Prostate gland (tissue), 2 donors: ENCODE data around the gene DROSHA. TPM values are rescaled to one million over a fixed set of nuclear protein-coding genes. Genes with fewer than 3 reads are reported as not detected.

Source experiments
- DNase-seq: peaks from one replicate; pipeline ENCODE4 v3.0.0-alpha.2; 2019; ENCODE audit warnings: low spot score
- H3K27ac ChIP-seq, 2 donors: fragments of 200-600 bp; sonication (generic); 2 replicates each; pipeline ENCODE4 v1.5.1; 2017 to 2019
- H3K27me3 ChIP-seq: fragments of 200-600 bp; sonication (generic); replicated peaks from 2 replicates; pipeline ENCODE4 v1.5.1; 2019; ENCODE audit not compliant: insufficient read depth
- H3K36me3 ChIP-seq, 2 donors: fragments of 200-600 bp; sonication (generic); 1 replicate in 1 of 2; 2 replicates in 1 of 2; pipeline versions ENCODE4 v1.5.1 to v1.8.1; 2017 to 2019
- H3K4me1 ChIP-seq: fragments of 200-600 bp; sonication (generic); replicated peaks from 2 replicates; pipeline ENCODE4 v1.5.1; 2019
- H3K4me3 ChIP-seq, 2 donors: fragments of 200-600 bp; sonication (generic); 2 replicates each; pipeline ENCODE4 v1.5.1; 2017 to 2019
- H3K9me3 ChIP-seq: fragments of 200-600 bp; sonication (generic); 2 replicates; pipeline ENCODE4 v1.5.1; 2017
- CTCF ChIP-seq, 4 experiments: fragments of 200-600 bp in 2 of 4; fragments of 450-650 bp in 2 of 4; sonication (generic) in 2 of 4; IDR thresholded peaks; 1 replicate in 3 of 4; 2 replicates in 1 of 4; pipeline ENCODE4 v1.5.1; 2016 to 2019; ENCODE audit warnings: antibody characterized with exemption in 4 of 4, mild to moderate bottlenecking in 2 of 4, moderate library complexity in 2 of 4
- POLR2A ChIP-seq: fragments of 450-650 bp; IDR thresholded peaks from one replicate; pipeline ENCODE4 v1.6.1; 2016; ENCODE audit warnings: antibody characterized with exemption, mild to moderate bottlenecking
- POLR2AphosphoS5 ChIP-seq: sonication (generic); formaldehyde crosslinking; IDR thresholded peaks from one replicate; pipeline ENCODE4 v1.6.1; 2017; ENCODE audit warnings: antibody characterized with exemption
- WGBS: methylation state at CpG from one replicate; pipeline ENCODE4 v1.1.5; 2018; 5-methylcytosine and 5-hydroxymethylcytosine counted together
- intact Hi-C: fragments of 100-400 bp; cut with DNase I; formaldehyde crosslinking; loops from one replicate; pipeline ENCODE4 v1.14.2; 2022
- total RNA-seq, 2 donors: library from RNA; depleted of rRNA; stranded (reverse); fragments of >200 nt; gene quantifications; one replicate each; pipeline ENCODE4 v1.1.0, GENCODE V29; 2016

DROSHA gene
- total RNA-seq, 2 donors from 2014 or later, result 27.6 to 45.7 TPM

GRCh38 chr5:31372124-31372523 is 159.8 kb downstream of the DROSHA start:
- 6% methylated on average over 1 of the region's 1 CpG for WGBS
- no peaks in the 10 kb centered on the region for H3K4me1 ChIP-seq
- no peak for TF ChIP-seq POLR2AphosphoS5
- no peak for TF ChIP-seq POLR2A
- no peak for TF ChIP-seq CTCF (IDR thresholded peaks at IDR 0.05)
- DNase-seq, result no peak
- H3K4me3 ChIP-seq, result no peak overlapping the region
- no peaks in the 10 kb centered on the region for H3K27me3 ChIP-seq
- H3K36me3 ChIP-seq, result no peaks in the 10 kb centered on the region
- no peaks in the 10 kb centered on the region for H3K9me3 ChIP-seq
- intact Hi-C loops, result no loop called here
- H3K27ac ChIP-seq, result no peak overlapping the region

GRCh38 chr5:31366941-31367340 is 165.0 kb downstream of the DROSHA start:
- Histone ChIP-seq H3K4me3 (no peak overlapping the region), H3K27ac (no peak overlapping the region), H3K4me1 (no peaks in the 10 kb centered on the region), H3K36me3 (no peaks in the 10 kb centered on the region), H3K27me3 (no peaks in the 10 kb centered on the region), H3K9me3 (no peaks in the 10 kb centered on the region)
- DNase-seq, result no peak
- 61% methylated on average over 5 of the region's 5 CpGs for WGBS
- intact Hi-C loops, result no loop called here
- TF ChIP-seq POLR2A (no peak), POLR2AphosphoS5 (no peak)

- no peaks in the 10 kb centered on the region for H3K36me3 ChIP-seq
- H3K4me3 ChIP-seq, result no peak overlapping the region
- TF ChIP-seq POLR2A (no peak), POLR2AphosphoS5 (no peak), CTCF (IDR thresholded peaks at IDR 0.05) (no peak)
- WGBS, result 94% methylated on average over 3 of the region's 3 CpGs
- H3K27me3 ChIP-seq, result no peaks in the 10 kb centered on the region
- DNase-seq, result no peak
- no peak overlapping the region for H3K27ac ChIP-seq
- no peaks in the 10 kb centered on the region for H3K4me1 ChIP-seq
- intact Hi-C loops, result no loop called here
- H3K9me3 ChIP-seq, result no peaks in the 10 kb centered on the region
These were observed 166.1 kb downstream of the DROSHA start for GRCh38 chr5:31365776-31366175.

GRCh38 chr5:31364881-31365636 is 166.8 kb downstream of the DROSHA start:
- no peak overlapping the region for H3K27ac ChIP-seq
- intact Hi-C loops, result no loop called here
- TF ChIP-seq POLR2AphosphoS5 (no peak), CTCF (IDR thresholded peaks at IDR 0.05) (no peak), POLR2A (no peak)
- DNase-seq, result no peak
- H3K4me3 ChIP-seq, result no peak overlapping the region
- no peaks in the 10 kb centered on the region for H3K9me3 ChIP-seq
- H3K27me3 ChIP-seq, result no peaks in the 10 kb centered on the region
- 88% methylated on average over 2 of the region's 2 CpGs for WGBS
- no peaks in the 10 kb centered on the region for H3K4me1 ChIP-seq
- no peaks in the 10 kb centered on the region for H3K36me3 ChIP-seq

- H3K4me3 ChIP-seq, result no peak overlapping the region
- H3K27ac ChIP-seq, result no peak overlapping the region
- H3K36me3 ChIP-seq, result no peaks in the 10 kb centered on the region
- no peaks in the 10 kb centered on the region for H3K4me1 ChIP-seq
- no peak for DNase-seq
- H3K27me3 ChIP-seq, result no peaks in the 10 kb centered on the region
- 83% methylated on average over 3 of the region's 3 CpGs for WGBS
- TF ChIP-seq CTCF (IDR thresholded peaks at IDR 0.05) (no peak), POLR2AphosphoS5 (no peak), POLR2A (no peak)
- intact Hi-C loops, result no loop called here
- H3K9me3 ChIP-seq, result no peaks in the 10 kb centered on the region
These were observed 168.8 kb downstream of the DROSHA start for GRCh38 chr5:31362931-31363568.
